GM19438 (cell line): Measurements from ENCODE around the gene MRTFA.

Experiments used
- ATAC-seq: cut with Tn5 transposase; IDR thresholded peaks from one replicate; pipeline ENCODE4 v1.9.1; 2021; ENCODE audit warnings: low read depth; ENCODE audit not compliant: unreplicated experiment

Gene MRTFA

DNA sequence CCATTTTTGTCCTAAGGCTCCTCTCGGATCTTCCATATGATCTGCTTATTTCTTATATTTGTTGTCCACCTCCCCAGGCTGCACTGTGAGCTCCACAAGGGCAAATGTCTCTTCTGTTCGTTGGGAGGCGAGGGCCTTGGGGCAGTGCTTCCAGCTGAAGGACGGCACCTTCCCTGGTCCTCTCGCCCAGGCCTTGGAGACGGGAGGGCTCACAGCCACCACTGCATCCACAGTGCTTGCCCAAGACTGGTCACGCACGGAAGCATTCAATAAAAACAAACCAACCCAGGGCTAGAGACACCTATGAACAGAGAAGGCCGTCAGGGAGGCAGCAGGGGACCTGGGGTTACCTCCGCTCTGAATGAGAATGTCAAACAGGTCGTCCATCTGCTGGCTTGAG is 219.9 kb downstream of the MRTFA start:
- ATAC-seq = no peak

DNA sequence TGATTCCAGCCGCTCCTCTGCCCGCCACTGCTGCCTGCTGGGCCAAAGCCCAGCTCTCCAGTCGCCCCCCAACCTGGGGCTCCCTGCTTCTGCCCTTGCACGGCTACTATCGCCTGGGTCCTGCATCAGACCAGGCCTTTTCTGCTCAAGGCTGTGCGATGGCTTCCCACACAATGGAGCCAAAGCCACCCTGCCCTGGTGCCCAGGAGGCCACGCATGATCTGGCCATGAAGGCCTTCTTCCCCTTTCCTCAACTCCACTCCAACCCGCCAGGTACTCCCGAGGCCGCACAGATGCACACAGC is 220.3 kb downstream of the MRTFA start:
- ATAC-seq = no peak

DNA sequence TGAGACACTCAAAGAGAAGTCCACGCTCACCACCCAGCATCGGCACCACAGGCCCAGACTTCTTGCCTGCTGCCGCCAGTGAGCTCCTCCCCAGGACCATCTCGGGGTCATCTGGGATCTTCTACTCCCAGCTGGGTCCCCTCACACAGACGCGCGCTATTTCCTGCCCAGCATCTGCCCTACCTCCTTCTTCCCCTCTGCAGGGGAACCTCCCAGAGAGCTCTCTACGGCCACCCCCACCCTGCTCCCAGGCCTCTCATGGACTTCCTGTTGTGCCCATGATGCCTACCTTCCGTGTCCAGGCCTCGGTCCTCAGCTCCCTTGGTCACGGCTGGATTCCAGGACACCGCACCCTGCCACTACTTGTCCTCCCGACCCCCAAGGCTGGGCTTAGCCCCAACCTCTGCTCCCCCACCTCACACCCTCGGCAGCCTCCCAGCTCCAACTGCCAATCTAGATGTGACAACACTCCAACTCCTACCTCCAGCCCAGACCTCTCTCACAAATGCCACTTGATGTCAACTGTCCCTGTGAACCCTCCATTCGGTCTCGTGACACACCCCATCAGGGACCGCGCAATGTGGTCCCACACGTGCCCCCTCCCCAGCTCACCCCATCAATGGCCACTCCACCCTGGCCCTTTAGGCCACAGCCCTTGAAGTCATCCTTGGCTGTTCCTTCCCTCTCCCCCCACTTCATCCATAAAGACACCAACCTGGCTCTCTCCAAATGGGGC is 220.8 kb downstream of the MRTFA start:
- ATAC-seq = no peak

DNA sequence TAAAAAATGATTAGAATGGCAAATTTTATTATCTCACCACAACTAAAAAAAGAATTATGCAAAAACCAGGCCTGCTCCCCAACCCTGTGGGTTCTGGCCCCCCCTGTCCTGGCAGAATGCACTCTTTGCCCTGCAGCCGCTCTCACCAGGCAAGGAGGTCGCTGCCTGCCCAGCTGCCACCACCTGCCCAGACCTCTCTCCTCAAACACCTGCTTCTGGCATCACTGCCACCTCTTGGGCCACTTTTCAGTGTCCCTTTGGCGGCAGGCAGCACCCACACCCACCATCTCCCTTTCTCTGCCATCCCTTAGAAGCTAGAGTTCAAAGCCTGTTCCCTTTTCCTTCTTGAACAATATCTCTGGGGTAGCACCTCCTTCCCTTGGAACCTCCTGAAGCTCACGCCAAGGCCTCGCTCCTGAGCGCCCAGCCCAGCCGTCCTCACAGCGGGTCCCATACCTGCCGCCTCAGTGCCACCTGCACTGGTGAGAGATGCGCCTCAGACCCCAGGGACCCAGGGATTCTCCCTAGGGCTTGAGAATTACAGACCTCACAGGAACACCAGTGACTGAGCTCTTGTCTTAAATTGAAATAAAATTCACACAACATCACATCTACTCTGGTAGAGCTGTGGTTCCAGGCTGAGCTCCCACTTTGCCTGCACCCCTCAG is 221.5 kb downstream of the MRTFA start:
- ATAC-seq = no peak

DNA sequence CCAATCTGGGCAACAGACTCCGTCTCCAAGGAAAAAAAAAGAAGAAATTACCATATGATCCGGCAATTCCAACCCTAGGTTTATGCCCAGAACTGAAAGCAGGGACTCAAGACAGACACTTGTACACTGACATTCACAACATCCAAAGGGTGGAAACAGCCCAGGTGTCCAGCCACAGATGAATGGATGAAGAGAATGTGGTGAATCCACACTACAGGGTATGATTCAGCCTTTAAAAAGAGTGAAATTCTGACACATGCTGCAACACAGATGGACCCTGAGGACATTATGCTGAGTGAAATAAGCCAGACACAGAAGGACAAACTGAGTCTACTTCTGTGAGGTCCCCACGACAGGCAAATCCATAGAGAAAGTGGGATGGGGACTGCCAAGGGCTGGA is 222.2 kb downstream of the MRTFA start:
- ATAC-seq = no peak

DNA sequence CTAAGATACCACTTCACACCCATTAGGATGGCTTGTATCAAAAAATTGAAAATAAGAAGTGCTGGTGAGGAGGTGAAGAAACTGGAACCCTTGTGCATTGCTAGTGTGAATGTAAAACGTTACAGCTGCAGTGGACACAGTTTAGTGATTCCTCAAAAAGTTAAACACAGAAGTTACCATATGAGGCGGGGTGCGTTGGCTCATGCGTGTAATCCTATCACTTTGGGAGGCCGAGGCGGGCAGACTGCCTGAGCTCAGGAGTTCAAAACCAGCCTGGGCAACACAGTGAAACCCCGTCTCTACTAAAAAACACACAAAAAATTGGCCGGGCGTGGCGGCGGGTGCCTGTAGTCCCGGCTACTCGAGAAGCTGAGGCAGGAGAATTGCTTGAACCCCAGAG is 222.6 kb downstream of the MRTFA start:
- ATAC-seq = no peak

DNA sequence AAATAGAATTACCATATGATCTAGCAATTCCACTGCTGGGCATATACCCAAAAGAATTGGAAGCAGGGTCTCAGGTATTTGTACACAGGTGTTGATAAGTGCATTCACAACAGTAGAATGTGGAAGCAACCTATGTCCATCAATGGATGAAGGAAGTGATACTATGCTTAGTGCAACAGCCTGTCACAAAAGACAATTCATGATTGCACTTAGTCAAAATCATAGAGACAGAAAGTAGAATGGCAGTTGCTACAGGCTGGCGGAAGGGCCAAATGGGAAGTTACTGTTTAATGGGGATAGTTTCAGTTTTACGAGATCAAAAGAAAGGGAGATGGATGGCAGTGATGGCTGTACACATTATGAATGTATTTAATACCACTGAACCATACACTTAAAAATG is 224.1 kb downstream of the MRTFA start:
- ATAC-seq = no peak

DNA sequence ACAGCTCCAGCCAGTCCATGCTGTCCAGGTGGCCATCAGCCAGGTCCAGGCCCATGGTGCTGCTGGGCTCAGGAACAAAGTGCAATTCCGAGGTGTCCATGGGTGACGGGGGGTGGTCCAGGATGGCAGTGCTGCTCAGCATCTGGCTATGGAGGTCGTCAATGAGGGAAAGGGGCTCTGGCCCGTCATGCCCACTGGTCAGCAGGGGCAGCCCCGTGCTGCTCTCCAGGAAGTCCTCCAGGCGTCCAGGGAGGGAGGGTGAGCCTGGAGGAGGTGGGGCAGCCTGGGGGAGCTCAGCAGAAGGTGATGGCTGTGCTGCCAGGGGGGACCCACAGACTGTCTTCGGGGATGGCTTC is 225.0 kb downstream of the MRTFA start:
- ATAC-seq = no peak

DNA sequence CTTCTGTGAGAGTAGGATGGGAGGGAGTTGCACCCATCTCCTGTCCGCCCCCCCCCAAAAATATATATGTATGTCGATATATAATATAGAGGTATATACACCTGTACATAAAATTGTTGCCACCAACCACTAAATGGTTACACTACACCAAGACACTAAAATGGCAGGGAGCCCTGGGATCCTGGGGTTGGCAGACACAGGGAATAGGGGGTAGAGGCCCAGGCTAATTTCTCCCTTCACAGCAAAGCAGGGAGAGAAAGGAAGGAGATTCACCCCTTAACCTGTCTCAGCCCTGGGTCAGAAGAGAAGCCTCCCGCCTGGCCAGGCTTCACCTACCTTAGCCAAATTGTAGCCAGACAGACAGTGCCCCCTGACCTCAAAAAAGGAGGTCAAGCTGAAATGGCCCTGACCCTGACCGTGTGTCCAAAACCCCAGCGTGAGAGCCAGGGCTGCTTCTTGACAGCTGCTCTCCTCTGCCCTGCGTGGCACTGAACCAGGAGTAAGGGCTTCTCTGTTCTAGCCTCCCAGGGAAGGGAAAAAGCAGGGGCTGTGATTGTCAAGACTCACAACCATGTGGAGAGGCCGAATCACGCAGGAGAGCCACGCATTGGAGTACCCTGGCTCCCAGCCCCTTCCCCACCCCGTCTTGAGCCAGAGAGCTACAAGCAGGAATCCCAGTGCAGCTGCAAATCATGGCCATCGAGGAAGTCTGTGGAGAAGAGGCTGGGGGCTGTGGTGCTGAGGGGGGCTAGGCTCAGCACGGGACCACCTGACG is 225.6 kb downstream of the MRTFA start:
- ATAC-seq = no peak

DNA sequence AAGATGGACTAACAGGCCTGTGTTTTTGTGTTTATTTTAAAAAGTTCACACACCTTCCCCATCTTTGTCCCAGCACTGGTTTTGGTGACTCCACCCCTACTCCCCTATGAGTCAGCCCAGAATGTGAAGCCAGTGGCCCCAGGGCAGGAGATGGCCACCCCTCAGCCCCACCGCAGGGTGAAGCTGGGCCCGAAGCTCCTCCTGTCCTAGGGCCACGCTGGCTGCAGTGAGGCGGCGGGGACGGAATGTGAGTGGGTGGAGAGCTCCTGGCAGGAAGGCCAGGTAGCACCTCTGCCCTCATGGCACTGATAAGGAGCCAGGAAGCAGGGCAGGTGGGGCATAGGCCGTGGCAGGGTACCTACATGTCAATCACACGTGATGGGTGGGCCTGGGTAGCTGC is 226.2 kb downstream of the MRTFA start:
- ATAC-seq = no peak

DNA sequence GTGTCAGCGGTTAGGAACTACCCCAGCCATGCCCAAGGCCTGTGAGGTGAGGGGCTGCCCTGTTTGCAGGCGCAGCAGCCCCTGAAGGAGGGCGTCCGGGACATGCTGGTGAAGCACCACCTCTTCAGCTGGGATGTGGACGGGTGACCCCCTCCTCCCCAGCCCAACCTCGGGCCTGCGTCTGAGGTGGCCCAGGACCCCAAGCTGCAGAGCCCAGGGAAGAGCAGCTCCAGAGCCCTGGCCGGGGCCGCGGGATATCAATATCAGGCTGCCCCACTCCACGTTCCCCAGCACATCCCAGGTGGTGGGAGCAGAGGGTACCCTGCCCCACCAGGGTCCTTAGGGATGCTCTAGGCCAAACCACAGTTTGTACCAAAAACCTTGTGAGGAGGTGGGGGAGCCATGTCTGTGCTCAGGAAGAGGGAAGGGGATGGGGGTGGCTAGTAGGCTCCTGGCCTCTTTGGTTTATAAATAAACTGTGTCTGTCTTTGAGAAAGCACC is 226.9 kb downstream of the MRTFA start:
- no peak for ATAC-seq

DNA sequence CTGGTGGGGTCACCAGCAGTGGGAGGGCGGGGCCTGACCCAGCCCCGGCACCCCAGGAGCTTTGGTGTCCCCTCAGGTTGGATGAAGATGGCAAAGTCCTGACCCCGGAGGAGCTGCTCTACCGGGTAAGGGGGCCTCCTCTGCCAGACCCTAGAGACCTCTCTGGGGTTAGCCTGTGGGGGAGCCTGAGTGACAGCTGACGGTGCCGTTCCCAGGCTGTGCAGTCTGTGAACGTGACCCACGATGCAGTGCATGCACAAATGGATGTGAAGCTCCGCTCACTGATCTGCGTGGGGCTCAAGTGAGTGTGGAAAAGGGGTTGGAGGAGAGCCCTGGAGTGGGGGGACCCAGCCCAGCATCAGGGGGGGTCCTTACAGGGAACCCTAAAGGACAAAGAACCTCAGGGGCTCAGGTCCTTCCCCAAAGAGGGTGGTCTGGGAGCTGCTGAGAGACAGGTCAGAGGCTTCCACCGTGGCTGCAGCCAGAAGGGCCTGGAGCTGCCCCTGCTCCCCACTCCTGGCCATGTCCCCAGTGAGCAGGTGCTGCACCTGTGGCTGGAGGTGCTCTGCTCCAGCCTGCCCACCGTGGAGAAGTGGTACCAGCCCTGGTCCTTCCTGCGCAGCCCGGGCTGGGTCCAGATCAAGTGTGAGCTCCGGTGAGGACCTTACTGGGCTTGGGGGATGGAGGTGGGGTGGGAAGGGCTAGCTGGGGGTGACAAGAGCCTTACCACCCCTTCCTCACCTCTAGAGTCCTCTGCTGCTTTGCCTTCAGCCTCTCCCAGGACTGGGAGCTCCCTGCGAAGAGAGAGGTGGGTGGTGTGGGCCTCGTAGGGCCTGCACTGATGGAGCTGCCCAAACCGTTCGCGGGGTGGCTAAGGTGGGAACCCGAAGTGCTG is 227.6 kb downstream of the MRTFA start:
- no peak for ATAC-seq

DNA sequence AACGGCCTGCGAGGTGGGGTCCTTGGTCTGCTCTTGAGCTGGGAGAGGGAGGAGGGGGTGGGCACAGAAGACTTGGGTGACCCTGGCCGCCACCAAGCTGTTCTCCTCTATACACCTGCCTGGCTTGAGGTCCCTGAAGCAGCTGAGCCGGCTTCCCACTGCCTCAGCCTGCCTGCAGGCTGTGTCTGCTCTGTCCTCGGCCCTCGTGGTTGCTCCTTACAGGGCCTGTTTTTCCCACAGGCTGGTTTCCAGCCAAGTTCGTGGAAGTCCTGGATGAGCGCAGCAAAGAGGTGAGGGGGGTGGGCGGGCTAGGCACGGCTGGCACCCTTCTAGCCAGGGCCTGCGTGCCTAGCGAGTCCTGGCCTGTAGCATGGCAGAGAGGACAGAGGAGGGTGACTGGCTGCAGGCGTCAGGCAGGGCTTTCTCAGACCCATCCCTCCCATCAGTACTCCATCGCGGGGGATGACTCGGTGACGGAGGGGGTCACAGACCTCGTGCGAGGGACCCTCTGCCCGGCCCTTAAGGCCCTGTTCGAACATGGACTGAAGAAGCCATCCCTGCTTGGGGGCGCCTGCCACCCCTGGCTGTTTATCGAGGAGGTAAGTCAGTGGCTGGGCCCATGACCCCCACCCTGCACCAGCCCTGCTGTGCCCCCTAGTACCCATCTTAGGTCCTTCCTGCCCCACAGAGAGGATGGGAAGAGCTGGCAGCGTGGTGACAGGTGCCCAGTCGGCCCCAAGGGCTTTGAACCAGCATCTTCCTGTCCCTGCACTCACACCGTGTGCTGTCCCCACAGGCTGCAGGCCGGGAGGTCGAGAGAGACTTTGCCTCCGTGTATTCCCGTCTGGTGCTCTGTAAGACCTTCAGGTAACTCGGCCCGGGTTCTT is 228.4 kb downstream of the MRTFA start:
- ATAC-seq = no peak

DNA sequence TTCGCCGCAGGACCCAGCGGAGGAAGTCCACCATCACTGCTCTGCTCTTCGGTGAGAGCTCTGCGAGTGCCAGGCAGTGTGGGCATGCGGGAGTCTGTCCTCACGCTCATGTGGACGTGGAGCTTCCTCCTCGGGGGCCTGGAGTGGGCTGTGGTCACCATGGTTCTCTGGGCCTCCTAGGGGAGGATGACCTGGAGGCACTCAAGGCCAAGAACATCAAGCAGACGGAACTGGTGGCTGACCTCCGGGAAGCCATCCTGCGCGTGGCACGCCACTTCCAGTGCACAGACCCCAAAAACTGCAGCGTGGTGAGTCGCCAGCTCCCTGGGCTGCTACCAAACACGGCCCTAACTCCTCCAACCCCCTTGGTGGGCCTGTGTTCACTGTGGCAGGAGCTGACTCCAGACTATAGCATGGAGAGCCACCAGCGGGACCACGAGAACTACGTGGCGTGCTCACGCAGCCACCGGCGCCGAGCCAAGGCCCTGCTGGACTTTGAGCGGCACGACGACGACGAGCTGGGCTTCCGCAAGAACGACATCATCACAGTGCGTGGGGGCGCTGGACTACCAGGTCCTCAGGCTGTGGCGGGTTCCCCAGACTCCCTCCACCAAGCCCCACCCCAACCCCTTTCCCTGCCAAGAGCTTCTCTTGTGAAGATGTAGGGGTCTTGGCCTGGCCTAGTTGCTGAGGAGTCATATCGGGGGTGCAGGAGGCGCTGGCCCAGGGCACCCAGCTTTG is 229.3 kb downstream of the MRTFA start:
- no peak for ATAC-seq

DNA sequence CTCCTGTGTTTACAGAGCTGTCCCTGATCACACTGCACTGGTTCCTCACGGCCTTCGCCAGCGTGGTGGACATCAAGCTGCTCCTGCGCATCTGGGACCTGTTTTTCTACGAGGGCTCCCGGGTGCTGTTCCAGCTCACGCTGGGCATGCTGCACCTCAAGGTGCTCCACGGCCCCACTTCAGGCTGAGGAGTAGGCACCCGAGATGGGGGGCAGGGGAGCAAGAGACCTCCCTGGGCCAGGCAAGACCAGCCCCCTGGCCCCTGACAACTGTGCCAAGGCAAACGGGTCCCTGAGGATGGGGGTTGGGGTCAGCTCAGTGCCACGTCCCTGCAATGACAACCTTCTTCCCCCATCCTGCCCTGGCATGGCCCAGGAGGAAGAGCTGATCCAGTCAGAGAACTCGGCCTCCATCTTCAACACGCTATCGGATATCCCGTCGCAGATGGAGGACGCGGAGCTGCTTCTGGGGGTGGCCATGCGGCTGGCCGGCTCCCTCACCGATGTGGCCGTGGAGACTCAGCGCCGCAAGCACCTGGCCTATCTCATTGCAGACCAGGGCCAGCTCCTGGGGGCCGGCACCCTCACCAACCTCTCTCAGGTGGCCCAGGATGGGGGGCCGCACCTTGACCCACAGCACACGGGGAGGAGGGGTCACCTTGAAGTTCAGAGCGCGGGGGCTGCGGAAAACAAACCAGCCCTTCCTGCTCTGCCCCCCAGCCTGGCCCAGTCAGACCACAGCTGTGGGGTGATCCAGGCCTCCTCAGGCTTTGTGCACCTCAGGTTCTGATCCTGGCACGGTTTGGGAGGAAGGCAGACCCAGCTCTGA is 230.2 kb downstream of the MRTFA start:
- no peak for ATAC-seq

DNA sequence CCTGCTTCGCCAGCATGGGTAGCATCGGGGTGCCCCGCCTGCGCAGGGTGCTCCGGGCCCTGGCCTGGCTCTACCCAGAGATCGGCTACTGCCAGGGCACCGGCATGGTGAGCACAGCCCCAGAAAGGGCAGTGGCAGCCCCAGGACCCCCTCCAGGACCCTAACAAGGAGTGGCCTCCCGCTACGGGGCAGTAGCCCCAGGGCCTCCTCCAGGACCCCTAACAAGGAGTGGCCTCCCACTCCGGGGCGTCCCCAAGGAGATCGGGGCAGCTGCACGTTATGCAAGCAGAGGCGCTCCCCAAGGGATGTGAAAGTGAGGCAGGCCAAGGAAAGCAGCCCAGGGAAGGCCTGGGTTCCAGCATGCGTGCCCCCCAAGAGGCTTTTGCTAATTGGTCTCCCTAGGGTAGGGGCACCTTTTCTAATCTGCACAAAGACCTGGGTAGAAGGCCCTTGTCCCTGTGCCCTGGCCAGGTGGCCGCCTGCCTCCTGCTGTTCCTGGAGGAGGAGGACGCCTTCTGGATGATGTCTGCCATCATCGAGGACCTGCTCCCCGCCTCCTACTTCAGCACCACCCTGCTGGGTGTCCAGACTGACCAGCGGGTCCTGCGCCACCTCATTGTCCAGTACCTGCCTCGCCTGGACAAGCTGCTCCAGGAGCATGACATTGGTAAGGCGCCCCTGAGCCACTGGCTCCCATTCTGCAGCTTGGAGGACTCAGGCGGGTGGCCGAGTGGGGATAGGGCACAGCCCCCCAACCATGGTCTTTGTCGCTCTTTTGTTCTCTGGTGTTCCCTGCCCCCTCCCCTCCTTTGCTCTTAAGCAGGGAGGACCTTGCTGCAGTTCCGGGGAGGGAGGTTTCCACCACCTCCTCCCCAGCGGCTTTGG is 231.1 kb downstream of the MRTFA start:
- ATAC-seq = no peak
